OCI-LY7 (cell line): ENCODE data around the gene MIX23. TPM values are rescaled to one million over a fixed set of nuclear protein-coding genes. Genes with fewer than 3 reads are reported as not detected.

ENCODE experiments used
- Bru-seq: library from RNA; stranded (reverse); fragments of 400-500 nt; gene quantifications from one replicate; lab custom pipeline; 2021; lab: Mats Ljungman, UMichigan
- BruChase-seq, 2 experiments: library from RNA; stranded (reverse); fragments of 400-500 nt; gene quantifications; one replicate each; lab custom pipeline; 2021; lab: Mats Ljungman, UMichigan
- BruUV-seq: library from RNA; stranded (reverse); fragments of 400-500 nt; replicated peaks from 2 replicates; lab custom pipeline; 2021; lab: Mats Ljungman, UMichigan
- CTCF ChIA-PET: fragments of 300-600 bp; sonication (Branson Sonifier 250); formaldehyde crosslinking; loops from one replicate; lab custom pipeline; 2022; ENCODE audit warnings: antibody characterized with exemption; ENCODE audit not compliant: unreplicated experiment; lab: Charles Lee
- POLR2A ChIA-PET: fragments of 300-600 bp; sonication (Branson Sonifier 250); formaldehyde crosslinking; loops from one replicate; lab custom pipeline; 2022; ENCODE audit warnings: antibody characterized with exemption; lab: Charles Lee
- DNase-seq: peaks from one replicate; pipeline ENCODE4 v3.0.0-alpha.2; 2015; ENCODE audit warnings: low spot score
- H2AFZ ChIP-seq: fragments of 200-600 bp; sonication (generic), shearing (Covaris generic); 2 replicates; pipeline ENCODE4 v1.6.1; 2014; ENCODE audit warnings: mild to moderate bottlenecking, antibody characterized with exemption, low read length, moderate library complexity
- H3K27ac ChIP-seq: fragments of 200-600 bp; sonication (generic); 2 replicates; pipeline ENCODE4 v1.5.1; 2014; ENCODE audit warnings: mixed run types, low read depth, mild to moderate bottlenecking, moderate library complexity, low read length, inconsistent platforms; ENCODE audit not compliant: poor library complexity, severe bottlenecking
- H3K36me3 ChIP-seq: fragments of 200-600 bp; sonication (generic); 2 replicates; pipeline ENCODE4 v1.6.1; 2014; ENCODE audit warnings: mild to moderate bottlenecking, antibody characterized with exemption, low read length, moderate library complexity, mixed read lengths; ENCODE audit not compliant: insufficient read depth
- H3K4me1 ChIP-seq: fragments of 200-600 bp; sonication (generic); 2 replicates; pipeline ENCODE4 v1.5.1; 2014; ENCODE audit warnings: mild to moderate bottlenecking, low read length; ENCODE audit not compliant: insufficient read depth, poor library complexity, severe bottlenecking
- H3K4me2 ChIP-seq: fragments of 200-600 bp; sonication (generic); 2 replicates; pipeline ENCODE4 v1.6.1; 2014; ENCODE audit warnings: mild to moderate bottlenecking, low read length
- H3K4me3 ChIP-seq: fragments of 200-600 bp; sonication (generic); 2 replicates; pipeline ENCODE4 v1.5.1; 2014; ENCODE audit warnings: mild to moderate bottlenecking, low read depth, low read length; ENCODE audit not compliant: poor library complexity, severe bottlenecking
- H3K79me2 ChIP-seq: fragments of 200-600 bp; sonication (generic); 2 replicates; pipeline ENCODE4 v1.6.1; 2016; ENCODE audit warnings: low read depth, mild to moderate bottlenecking, low read length, moderate library complexity, mixed read lengths; ENCODE audit not compliant: insufficient read depth
- H3K9me2 ChIP-seq: fragments of 200-600 bp; sonication (generic); 2 replicates; pipeline ENCODE4 v1.6.1; 2016; ENCODE audit warnings: mild to moderate bottlenecking, low read length, mixed read lengths; ENCODE audit not compliant: insufficient read depth
- H3K9me3 ChIP-seq: fragments of 200-600 bp; sonication (generic); 2 replicates; pipeline ENCODE4 v1.6.1; 2014; ENCODE audit warnings: mild to moderate bottlenecking, mixed run types, low read length, mixed read lengths
- H4K20me1 ChIP-seq: fragments of 200-600 bp; sonication (generic); 2 replicates; pipeline ENCODE4 v1.6.1; 2014; ENCODE audit warnings: mild to moderate bottlenecking, antibody characterized with exemption, low read length, moderate library complexity, mixed read lengths; ENCODE audit not compliant: insufficient read depth
- EZH2phosphoT487 ChIP-seq: fragments of 200-600 bp; sonication (generic); IDR thresholded peaks from 2 replicates; pipeline ENCODE4 v1.6.1; 2018; ENCODE audit warnings: low read depth, borderline replicate concordance, mild to moderate bottlenecking, mixed run types, antibody characterized with exemption, low read length, moderate library complexity, mixed read lengths
- intact Hi-C: fragments of 100-400 bp; cut with micrococcal nuclease; formaldehyde crosslinking; loops from one replicate; pipeline ENCODE4 v1.10.0; 2022; ENCODE audit not compliant: unreplicated experiment
- long read RNA-seq: library from polyadenylated mRNA; stranded (forward); transcript quantifications from one replicate; pipeline ENCODE4 v2.0.0, GENCODE V29; 2022
- total RNA-seq, 2 experiments: library from RNA; depleted of rRNA in 1 of 2; stranded (reverse); fragments of >200 nt in 1 of 2; shearing (Covaris generic) in 1 of 2; gene quantifications; 2 replicates each; pipeline ENCODE4 v1.2.3, GENCODE V29; 2014 to 2022
- TF ChIP-seq, protein P1 (sequence below): fragments of 200-600 bp; sonication (generic); conservative IDR thresholded peaks from 2 replicates; pipeline ENCODE4 v1.5.1; 2014; ENCODE audit warnings: mild to moderate bottlenecking, antibody characterized with exemption, low read length, moderate library complexity, mixed read lengths

Gene MIX23
- total RNA-seq (2014; rRNA removed; shearing (Covaris generic)) (44.7 and 55.3 TPM in 2 replicates), total RNA-seq (2022) (59.2 and 71.3 TPM in 2 replicates), Bru-seq, nascent RNA (percentile 87 among the genes with signal in this experiment), BruChase-seq, experiment 1, labeled RNA remaining after a 6-hour chase (percentile 79 among the genes with signal in this experiment), BruChase-seq, experiment 2, labeled RNA remaining after a 2-hour chase (percentile 78 among the genes with signal in this experiment)
- long read RNA-seq, transcript CCDC58-201 (5 exons, 720 nt), result major isoform, 6 of 8 reads
- long read RNA-seq, partial matches to known transcripts, result 0 of 8 reads
- long read RNA-seq, other reads (novel, unspliced or antisense), result 1 of 8 reads

DNA sequence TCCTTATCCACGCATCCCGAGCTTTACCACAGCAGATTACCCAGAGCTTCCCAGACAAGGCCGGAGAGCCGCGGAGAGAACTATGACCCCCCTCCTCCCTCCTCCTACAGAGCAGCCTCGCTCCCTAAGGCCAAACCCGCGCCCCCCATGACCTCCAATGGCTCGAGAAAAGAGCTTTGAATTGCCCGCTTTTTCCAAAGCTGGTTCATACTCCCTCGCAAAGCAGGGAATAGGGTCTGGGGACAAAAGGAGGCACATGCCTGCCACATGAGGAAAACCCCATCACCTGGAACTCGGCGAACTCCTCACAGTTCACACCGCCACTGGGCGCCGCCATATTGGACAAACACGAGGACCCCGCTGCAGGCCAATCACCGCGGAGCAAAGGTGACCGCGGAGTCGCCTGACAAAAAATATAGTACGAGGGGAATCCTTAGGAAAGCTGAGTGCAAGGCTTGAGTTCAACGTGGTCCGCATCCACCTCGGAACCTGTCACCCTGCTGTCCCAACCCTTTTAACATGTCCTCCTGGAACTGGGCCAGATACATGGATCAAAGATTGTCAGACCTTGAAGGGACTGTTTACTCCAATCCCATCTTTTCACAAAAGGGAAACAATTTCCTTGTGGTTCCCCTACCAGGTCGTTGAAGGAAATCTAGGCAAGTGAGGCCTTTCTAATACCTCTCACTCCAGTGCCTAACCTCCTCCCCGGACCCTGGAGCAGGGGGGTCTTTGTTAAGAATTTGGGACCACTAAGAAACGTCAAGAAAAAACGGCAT lies at the start of gene MIX23:
MIX23 (minus strand) TSS at position 344 of the 779 bp plus-strand sequence; CDS start at position 337, 7 bp downstream.
- Histone ChIP-seq H3K9me2 (no peaks in the 10 kb centered on the region), H3K9me3 (no peaks in the 10 kb centered on the region), H3K27ac (peak within 1 kb of the TSS; percentile 74), H4K20me1 (peaks cover 4% of the 10 kb centered on the region; the same call in 1 of the 2 replicates), H2AFZ (peak within 1 kb of the TSS; percentile 91), H3K4me1 (peaks cover 48% of the 10 kb centered on the region), H3K4me2 (peak within 1 kb of the TSS; percentile 98), H3K79me2 (peaks cover 70% of the 10 kb centered on the region), H3K4me3 (peak within 1 kb of the TSS; percentile 83), H3K36me3 (peaks cover 50% of the 10 kb centered on the region)
- CTCF ChIA-PET, result no interaction called here
- DNase-seq, result peak; percentile 88
- no peak for TF ChIP-seq EZH2phosphoT487
- TF ChIP-seq, protein P1, sequence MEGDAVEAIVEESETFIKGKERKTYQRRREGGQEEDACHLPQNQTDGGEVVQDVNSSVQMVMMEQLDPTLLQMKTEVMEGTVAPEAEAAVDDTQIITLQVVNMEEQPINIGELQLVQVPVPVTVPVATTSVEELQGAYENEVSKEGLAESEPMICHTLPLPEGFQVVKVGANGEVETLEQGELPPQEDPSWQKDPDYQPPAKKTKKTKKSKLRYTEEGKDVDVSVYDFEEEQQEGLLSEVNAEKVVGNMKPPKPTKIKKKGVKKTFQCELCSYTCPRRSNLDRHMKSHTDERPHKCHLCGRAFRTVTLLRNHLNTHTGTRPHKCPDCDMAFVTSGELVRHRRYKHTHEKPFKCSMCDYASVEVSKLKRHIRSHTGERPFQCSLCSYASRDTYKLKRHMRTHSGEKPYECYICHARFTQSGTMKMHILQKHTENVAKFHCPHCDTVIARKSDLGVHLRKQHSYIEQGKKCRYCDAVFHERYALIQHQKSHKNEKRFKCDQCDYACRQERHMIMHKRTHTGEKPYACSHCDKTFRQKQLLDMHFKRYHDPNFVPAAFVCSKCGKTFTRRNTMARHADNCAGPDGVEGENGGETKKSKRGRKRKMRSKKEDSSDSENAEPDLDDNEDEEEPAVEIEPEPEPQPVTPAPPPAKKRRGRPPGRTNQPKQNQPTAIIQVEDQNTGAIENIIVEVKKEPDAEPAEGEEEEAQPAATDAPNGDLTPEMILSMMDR, result no peak
- BruUV-seq, result no TSS peak
- POLR2A ChIA-PET, result interaction anchor here (0.5 to 4.1 kb wide), 9 partner anchors 11 to 436 kb away, joined by 3 to 44 read pairs (median 3); partner anchors contain the start of gene WDR5B
- intact Hi-C loops, result loop anchor here (1.0 to 10.0 kb wide), 4 partner anchors 129 to 837 kb away; partner anchors contain the start of genes KPNA1 and SEC22A

GRCh38 chr3:122430371-122430770 lies 47.3 kb upstream of the MIX23 start:
- Histone ChIP-seq H3K27ac (no peak overlapping the region), H3K4me2 (no peak overlapping the region), H3K9me2 (no peaks in the 10 kb centered on the region), H3K36me3 (peaks cover 87% of the 10 kb centered on the region), H3K9me3 (no peaks in the 10 kb centered on the region), H4K20me1 (no peaks in the 10 kb centered on the region), H3K4me1 (no peaks in the 10 kb centered on the region), H3K79me2 (no peaks in the 10 kb centered on the region), H3K4me3 (no peak overlapping the region), H2AFZ (no peak overlapping the region)
- ChIA-PET POLR2A (no interaction called here), CTCF (interaction anchor here (0.5 kb wide), 1 partner anchor 37 kb away, joined by 3 read pairs; no protein-coding TSS in a partner anchor)
- no TSS peak for BruUV-seq
- no peak for DNase-seq
- intact Hi-C loops, result no loop called here
- TF ChIP-seq EZH2phosphoT487, result no peak
- TF ChIP-seq, protein P1, result no peak
